Mucosa of rectum (tissue), 2 donors: ENCODE data around the gene USP32.
A peak's percentile ranks its signal among the peaks of the same experiment; 100 is the strongest.
"Not testable (repeated sequence)": the region's sequence is repeated elsewhere in the genome, so short reads cannot be mapped to it uniquely, and the experiment has no call there.

Experiments used
- H3K27ac ChIP-seq, 2 donors: one replicate each; pipeline ENCODE4 v1.7.0; 2013; ENCODE audit warnings: inconsistent platforms in 2 of 2, low read depth in 2 of 2, low read length in 2 of 2
- H3K27me3 ChIP-seq, 2 donors: one replicate each; pipeline ENCODE4 v1.7.0; 2013; ENCODE audit warnings: low read length in 2 of 2; ENCODE audit not compliant: control insufficient read depth in 2 of 2, insufficient read depth in 2 of 2
- H3K36me3 ChIP-seq, 2 donors: one replicate each; pipeline ENCODE4 v1.7.0; 2013; ENCODE audit warnings: low read length in 2 of 2; ENCODE audit not compliant: control insufficient read depth in 2 of 2, insufficient read depth in 2 of 2
- H3K4me1 ChIP-seq, 2 donors: one replicate each; pipeline ENCODE4 v1.7.0; 2013; ENCODE audit warnings: low read length in 2 of 2, mild to moderate bottlenecking in 1 of 2; ENCODE audit not compliant: control insufficient read depth in 2 of 2, insufficient read depth in 2 of 2
- H3K4me3 ChIP-seq, 2 donors: one replicate each; pipeline ENCODE4 v1.7.0; 2013; ENCODE audit warnings: low read length in 2 of 2
- H3K9ac ChIP-seq, 2 donors: one replicate each; pipeline ENCODE4 v1.7.0; 2013; ENCODE audit warnings: low read length in 2 of 2, low read depth in 1 of 2, mild to moderate bottlenecking in 1 of 2
- H3K9me3 ChIP-seq, 2 donors: one replicate each; pipeline ENCODE4 v1.7.0; 2013; ENCODE audit warnings: low read length in 2 of 2; ENCODE audit not compliant: control insufficient read depth in 2 of 2
- donor health status: healthy.
- donor health status: Normal muscosa, but diverticular disease.

USP32 gene

DNA sequence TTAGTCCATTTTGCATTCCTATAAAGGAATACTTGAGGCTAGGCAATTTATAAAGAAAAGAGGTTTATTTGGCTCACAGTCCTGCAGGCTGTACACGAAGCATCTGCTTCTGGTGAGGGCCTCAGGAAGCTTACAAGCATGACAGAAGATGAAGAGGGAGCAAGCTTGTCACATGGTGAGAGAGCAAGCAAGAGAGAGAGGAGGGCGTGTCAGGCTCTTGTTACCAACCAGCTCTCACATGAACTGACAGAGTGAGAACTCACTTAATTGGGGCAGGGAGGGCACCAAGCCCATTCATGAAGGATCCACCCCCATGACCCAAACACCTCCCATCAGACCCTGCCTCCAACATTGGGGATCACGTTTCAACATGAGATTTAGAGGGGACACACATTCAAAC is 31.9 kb upstream of the USP32 start:
- H3K9ac ChIP-seq: no peak overlapping the region
- H3K4me1 ChIP-seq: peaks cover 0 to 8% of the 10 kb centered on the region in 2 donors

DNA sequence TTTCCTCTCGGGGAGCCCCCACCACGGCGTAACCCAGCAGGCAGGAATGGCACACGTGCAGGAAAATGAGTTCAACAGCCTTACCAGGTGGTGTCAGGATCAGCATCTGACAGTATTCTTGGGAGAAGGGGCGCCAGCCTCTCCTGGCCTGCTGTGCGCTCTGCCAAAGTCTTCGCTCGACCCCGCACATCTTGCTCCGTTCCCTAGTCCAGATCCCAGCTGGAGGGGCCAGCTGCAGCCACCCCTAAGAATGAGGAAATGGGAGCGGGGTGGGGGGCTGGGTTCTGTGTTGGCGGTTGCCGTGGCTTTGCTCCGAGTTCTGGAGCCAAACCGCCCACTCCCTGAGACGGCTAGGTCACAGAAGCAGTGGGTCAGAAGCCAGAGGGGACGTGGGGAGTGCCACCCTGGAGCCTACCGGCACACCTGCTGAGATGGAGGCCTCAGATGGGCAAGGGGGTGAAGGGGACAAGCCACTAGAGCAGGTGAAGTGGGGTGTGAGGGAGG is 30.3 kb upstream of the USP32 start, which contains the start of gene CHCT1:
Gene CHCT1 (plus strand): TSS at position 328 of the 504 bp plus-strand sequence. CDS start 104 bp downstream, at position 432.
- Histone ChIP-seq H3K9me3 (no peaks in the 10 kb centered on the region), H3K36me3 (no peaks in the 10 kb centered on the region), H3K9ac (peak within 1 kb of the TSS; percentile 14 to 65), H3K27ac (peak within 1 kb of the TSS in 1 of 2 donors; percentile 9), H3K4me3 (peak within 1 kb of the TSS; percentile 62 to 72), H3K4me1 (peaks cover 0 to 8% of the 10 kb centered on the region in 2 donors), H3K27me3 (no peaks in the 10 kb centered on the region)

More for the DNA sequence above, 31.9 kb upstream of the USP32 start:
- no peaks in the 10 kb centered on the region for H3K36me3 ChIP-seq
- no peaks in the 10 kb centered on the region for H3K9me3 ChIP-seq
- H3K27me3 ChIP-seq: no peaks in the 10 kb centered on the region
- H3K27ac ChIP-seq: no peak overlapping the region
- H3K4me3 ChIP-seq: no peak overlapping the region

DNA sequence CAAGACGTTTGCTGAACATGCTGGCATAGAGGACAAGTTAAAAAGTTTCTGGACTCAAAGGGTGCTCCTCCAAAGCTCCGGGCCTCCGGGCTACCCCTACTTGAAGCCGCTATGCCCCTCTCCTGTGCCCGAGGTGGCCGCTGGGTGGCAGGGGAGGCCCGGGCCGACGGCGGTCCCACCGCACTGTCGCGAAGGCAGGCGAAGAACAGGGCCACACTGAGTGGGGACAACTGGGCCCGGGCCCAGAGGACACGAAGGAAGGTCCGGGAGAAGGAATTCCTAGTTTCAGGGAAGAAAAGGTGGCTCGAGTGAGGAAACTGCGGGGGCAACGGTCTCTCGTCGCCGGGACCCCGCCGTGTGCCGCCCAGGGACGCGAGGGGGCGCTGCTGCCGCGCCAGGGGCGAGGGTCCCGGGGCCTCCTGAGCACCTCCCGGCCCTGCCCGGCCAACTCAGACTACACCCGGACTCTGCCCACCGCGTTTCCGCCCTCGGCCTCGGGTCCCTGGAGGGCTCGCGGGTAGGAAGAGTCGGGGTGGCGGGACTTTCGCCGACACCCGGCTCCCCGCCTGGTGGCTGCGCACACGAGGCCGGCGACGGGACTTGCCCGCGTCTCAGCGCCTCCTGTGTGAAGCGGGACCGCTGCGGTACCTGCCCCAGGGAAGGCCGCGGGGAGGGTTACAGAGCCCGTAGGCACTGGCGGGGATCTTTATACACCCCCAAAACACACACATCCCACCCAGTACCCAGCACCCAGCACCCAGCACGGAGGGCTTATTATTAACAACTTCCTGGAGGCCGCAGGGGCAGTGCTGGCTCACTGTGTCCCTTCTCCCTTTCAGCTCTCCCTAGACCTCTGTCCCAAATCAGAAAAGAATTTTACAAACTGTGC is 29.6 kb upstream of the USP32 start:
- no peaks in the 10 kb centered on the region for H3K36me3 ChIP-seq
- peaks cover 0 to 8% of the 10 kb centered on the region in 2 donors for H3K4me1 ChIP-seq
- no peaks in the 10 kb centered on the region for H3K27me3 ChIP-seq
- peak overlapping the region; percentile 62 to 72 for H3K4me3 ChIP-seq
- H3K9me3 ChIP-seq: no peaks in the 10 kb centered on the region
- peak overlapping the region in 1 of 2 donors; percentile 9 for H3K27ac ChIP-seq
- peak overlapping the region; percentile 14 to 65 for H3K9ac ChIP-seq

DNA sequence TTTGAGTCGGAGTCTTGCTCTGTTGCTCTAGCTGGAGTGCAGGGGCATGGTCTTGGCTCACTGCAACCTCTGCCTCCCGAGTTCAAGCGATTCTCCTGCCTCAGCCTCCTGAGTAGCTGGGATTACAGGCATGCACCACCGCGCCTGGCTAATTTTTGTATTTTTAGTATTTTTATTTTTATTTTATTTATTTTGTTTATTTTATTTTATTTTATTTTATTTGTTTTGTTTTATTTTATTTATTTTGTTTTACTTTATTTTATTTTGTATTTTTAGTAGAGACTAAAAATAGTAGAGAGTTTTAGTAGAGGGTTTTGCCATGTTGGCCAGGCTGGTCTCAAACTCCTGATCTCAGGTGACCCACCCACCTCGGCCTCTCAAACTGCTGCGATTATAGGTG is 27.9 kb upstream of the USP32 start:
- H3K27me3 ChIP-seq: not testable (repeated sequence)

DNA sequence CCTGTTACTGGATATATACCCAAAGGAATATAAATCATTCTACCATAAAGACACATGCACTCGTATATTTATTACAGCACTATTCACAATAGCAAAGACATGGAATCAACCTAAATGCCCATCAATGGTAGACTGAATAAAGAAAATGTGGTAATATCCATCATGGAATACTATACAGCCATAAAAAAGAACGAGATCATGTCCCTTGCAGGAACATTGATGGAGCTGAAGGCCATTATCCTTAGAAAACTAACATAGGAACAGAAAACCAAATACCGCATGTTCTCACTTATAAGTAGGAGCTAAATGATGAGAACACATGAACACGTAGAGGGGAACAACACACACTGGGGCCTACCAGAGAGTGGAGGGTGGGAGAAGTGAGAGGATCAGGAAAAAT is 27.1 kb upstream of the USP32 start:
- not testable (repeated sequence) for H3K4me3 ChIP-seq, H3K27me3 ChIP-seq, H3K27ac ChIP-seq, H3K4me1 ChIP-seq, H3K9me3 ChIP-seq, H3K36me3 ChIP-seq, H3K9ac ChIP-seq

More for the DNA sequence above, 27.9 kb upstream of the USP32 start:
- H3K4me1 ChIP-seq, H3K9me3 ChIP-seq, H3K4me3 ChIP-seq, H3K36me3 ChIP-seq, H3K27ac ChIP-seq, H3K9ac ChIP-seq: not testable (repeated sequence)

DNA sequence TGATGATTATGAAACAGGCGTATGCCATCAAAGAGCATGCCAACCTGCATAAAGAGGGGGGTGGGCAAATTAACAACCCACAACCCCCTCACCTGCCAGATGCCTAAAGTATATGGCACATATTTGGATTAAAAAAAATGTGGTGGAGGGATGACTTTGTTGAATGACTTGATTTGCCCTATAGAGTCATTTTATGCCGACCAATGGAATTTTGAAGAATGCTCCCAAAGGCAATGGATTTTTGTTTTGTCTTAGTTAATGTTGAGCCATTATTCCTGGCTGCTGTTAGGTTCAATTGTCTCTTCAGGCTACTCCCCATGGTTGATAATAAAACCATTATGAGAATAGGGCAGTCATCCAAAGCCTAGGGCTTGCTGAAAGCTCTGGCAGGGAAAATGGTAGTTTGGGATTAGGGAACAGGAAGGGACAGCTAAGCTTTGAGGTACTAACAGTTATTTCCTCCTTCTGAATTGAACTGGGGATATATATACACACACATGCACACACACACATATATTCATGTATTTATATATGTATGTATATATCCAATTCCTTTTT is 24.5 kb upstream of the USP32 start:
- no peak overlapping the region for H3K27ac ChIP-seq
- H3K27me3 ChIP-seq: no peaks in the 10 kb centered on the region
- H3K9me3 ChIP-seq: no peaks in the 10 kb centered on the region
- no peak overlapping the region for H3K9ac ChIP-seq
- no peaks in the 10 kb centered on the region for H3K36me3 ChIP-seq
- peaks cover 0 to 7% of the 10 kb centered on the region in 2 donors for H3K4me1 ChIP-seq
- no peak overlapping the region for H3K4me3 ChIP-seq

DNA sequence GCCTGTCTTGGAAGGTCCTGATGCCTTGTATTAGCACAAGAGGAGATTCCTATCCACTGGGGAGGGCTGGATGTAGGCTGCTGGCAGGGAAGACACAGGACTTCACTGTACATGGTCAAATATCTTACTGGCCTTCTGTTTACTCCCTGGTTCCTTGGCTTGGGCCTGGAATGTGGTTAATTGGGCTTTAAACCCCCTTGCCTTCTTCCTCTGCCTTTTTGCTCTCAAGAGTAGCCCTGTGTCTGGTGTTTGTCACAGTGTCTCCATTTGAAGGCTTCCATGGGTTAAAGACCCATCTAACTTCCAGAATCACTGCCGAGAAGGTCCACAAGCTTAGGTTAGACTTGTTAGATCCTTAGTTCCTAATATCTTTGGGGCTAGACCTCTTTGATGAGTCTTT is 23.2 kb upstream of the USP32 start:
- no peak overlapping the region for H3K27ac ChIP-seq
- H3K4me3 ChIP-seq: no peak overlapping the region
- H3K9me3 ChIP-seq: no peaks in the 10 kb centered on the region
- no peak overlapping the region for H3K9ac ChIP-seq
- no peaks in the 10 kb centered on the region for H3K4me1 ChIP-seq
- no peaks in the 10 kb centered on the region for H3K36me3 ChIP-seq
- no peaks in the 10 kb centered on the region for H3K27me3 ChIP-seq

DNA sequence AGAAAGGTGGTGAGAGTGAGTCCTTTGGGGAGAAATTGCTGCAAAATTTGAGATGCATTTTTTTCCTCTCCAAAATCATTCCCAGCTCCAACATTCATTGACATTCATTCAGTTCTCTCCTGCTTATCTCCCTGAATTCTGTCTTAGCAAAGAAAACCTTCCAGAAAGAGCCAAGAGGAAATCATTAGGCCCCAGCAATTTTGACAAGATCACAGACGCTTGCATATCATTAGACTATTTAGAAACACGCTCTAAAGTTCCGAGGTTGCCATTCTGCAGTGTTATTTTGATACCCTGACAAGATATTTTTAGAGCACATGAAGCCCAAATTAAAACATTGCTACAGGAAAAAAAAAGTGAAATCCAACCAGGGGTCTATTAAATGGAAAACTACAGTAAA is 20.8 kb upstream of the USP32 start:
- Histone ChIP-seq H3K36me3 (no peaks in the 10 kb centered on the region), H3K4me3 (no peak overlapping the region), H3K4me1 (no peaks in the 10 kb centered on the region), H3K27me3 (no peaks in the 10 kb centered on the region), H3K9ac (no peak overlapping the region), H3K27ac (no peak overlapping the region), H3K9me3 (no peaks in the 10 kb centered on the region)

DNA sequence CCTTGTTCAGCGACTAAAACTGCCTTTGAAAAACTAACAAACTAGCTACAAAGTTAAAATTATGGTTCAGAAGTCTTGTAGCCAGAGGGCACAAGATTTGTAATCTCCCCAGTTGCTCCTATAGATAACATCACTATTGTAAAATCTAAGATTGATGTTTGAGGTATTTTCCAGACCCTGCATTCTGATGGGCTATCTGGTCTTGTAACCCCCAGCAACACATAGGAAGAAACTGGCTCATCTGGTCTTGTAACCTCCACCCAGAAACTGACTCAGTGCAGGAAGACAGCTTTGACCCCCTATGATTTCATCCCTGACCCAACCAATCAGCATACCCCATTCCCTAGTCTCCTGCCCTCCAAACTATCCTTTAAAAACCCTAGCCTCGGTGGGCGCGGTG is 18.1 kb upstream of the USP32 start:
- Histone ChIP-seq H3K27ac (no peak overlapping the region), H3K27me3 (no peaks in the 10 kb centered on the region), H3K9me3 (no peaks in the 10 kb centered on the region), H3K9ac (no peak overlapping the region), H3K4me1 (no peaks in the 10 kb centered on the region), H3K4me3 (no peak overlapping the region), H3K36me3 (no peaks in the 10 kb centered on the region)

DNA sequence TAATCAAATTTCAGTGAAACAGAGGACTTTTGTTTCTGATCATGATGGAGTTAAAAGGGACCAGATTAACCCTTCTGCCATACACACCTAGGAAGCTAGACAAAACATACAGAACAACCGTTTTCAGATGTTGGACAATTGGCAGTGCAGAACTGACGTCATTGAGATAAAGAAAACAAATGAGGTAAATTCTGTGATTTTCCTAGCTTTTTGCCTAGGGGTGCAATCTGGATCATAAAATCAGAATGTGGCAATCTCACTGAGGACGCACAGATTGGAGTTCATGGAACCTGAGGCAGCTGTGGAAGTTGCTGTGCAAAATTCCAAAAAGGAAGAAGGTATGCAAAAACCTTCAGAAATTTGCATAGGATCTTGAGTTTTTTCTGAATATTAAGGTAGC is 15.0 kb upstream of the USP32 start:
- Histone ChIP-seq H3K36me3 (no peaks in the 10 kb centered on the region), H3K4me1 (no peaks in the 10 kb centered on the region), H3K27me3 (no peaks in the 10 kb centered on the region), H3K9ac (no peak overlapping the region), H3K9me3 (no peaks in the 10 kb centered on the region), H3K27ac (no peak overlapping the region), H3K4me3 (no peak overlapping the region)
